Measurements from ENCODE around the gene LRRC23.
"Not testable (repeated sequence)": the region's sequence is repeated elsewhere in the genome, so short reads cannot be mapped to it uniquely, and the experiment has no call there.

LRRC23 gene

DNA sequence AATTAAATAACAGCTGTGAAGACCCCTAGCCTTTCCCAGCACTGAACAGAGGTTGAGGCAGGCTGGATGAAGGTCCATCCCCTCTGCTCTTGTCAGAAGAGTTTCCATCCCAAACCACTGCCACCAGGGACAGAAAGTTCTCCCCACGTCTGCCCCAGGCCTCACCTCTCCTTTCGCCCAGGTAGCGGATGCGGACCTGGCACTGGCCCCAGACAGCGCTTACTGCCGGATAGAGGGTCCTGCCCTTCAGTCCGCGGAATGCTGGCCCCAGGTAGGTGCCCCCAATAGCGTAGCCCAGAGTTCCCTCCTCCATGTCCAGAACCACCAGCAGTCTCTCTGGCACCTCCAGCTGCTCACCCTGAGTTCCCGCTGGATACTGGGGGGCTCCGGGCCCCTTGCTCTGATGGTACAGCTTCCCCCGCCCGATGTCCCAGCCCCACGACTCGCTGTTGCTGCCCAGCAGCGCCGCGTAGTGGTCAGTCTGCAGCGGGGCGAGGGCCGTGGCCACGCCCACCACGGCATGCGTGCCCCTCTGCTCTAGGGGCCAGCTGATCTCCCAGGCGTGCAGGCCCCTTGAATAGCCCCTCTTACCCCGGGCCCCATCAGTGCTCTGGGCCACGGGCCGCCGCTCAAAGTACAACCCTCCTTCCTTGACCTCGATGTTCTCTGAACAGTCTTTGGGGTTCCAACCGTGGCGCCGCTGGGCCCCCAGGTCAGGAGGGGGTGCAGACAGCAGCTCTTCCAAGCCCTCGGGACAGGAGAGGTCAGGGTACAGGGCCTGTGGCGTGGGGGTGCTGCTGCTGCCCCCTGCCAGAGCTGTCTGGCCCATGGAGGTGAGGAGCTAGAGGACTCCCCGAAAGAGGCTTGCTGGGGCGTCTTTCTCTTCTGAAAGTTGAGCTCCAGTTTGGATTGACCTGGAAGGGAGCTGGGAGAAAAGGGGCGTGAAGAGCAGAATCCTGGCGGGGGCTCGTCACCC lies 32.3 kb upstream of the LRRC23 start:
- DNase-seq (ENCODE audit: insufficient read length, low spot score), result no peak
- peak; percentile 70 for FAIRE-seq

DNA sequence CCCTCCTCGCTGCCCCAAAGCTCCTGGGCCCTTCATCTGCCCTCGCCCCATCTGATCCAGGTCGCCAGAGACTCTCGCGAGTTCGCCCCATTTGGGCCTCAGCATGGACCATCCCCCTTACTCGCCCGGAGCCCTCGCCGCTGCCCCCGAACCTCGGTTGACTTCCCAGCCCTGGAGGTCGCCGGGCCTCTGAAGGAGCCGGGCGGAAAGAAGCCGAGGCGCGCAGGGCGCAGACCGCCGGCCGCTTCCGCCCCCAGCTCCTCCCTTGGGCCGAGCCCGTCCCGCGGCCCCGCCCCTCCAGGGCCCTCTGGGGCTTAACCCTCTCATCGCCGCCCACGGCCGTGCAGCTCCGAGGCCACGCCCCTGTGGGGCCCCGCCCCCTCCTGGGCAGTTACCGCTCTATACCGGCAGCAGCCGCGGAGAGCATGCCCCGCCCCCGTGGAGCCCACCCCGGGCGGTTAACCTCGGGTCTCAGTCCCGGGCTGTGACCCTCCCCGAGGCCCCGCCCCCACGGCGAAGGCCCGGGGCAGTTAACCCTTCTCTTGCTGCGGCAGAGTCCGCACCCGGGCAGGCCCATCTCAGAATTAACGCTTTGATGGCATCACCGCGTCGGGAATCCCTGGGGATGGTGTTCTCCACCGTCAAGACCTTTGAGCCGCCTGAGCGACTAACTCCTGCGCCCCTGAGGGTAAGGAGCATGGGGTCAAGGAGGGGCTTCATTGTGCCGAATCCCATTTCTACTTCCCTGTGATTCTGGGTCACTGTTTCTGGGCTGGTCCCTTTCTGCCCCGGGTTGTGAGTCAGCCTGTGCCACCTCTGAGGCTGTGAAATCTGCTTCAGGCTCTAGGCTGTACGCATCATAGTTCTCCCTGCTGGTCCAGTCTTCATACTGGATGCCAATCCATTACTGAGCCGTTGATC lies 31.3 kb upstream of the LRRC23 start, which contains the start of gene SPSB2:
Gene SPSB2 (minus strand): TSS at position 210 of the 921 bp plus-strand sequence. CDS start 402 bp downstream, outside the sequence.
- FAIRE-seq (peak; percentile 78), DNase-seq (ENCODE audit: insufficient read length, low spot score) (peak; percentile 89)

DNA sequence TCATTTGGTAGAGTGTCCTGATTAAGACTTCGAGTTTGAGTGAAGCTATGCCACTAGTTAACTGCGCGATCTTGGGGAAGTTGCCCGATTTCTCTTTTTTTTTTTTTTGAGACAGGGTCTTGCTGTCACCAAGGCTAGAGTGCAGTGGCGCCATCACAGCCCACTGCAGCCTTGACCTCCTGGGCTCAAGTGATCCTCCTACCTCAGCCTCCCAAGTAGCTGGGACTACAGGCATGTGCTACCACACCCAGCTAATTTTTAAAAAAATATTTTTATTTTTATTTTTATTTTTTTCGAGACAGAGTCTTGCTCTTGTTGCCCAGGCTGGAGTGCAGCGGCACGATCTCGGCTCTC lies 30.6 kb upstream of the LRRC23 start:
- FAIRE-seq; DNase-seq (ENCODE audit: insufficient read length, low spot score): not testable (repeated sequence)

GRCh38 chr12:6879824-6880223 lies 24.8 kb upstream of the LRRC23 start:
- FAIRE-seq; DNase-seq (ENCODE audit: insufficient read length, low spot score): not testable (repeated sequence)

DNA sequence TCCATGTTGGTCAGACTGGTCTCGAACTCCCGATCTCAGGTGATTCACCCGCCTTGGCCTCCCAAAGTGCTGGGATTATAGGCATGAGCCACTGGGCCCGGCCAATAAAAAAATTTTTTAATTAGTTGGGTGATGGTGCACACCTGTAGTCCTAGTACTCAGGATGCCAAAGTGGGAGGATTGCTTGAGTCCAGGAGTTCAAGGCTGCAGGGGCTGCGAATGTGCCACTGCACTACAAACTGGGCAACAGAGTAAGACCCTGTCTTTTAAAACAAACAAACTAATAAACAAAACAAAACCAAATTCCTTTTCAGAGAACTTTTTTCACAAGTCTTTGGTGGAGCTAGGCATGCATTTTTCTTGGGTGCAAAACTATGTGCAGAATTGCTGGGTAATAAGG lies 21.4 kb upstream of the LRRC23 start:
- DNase-seq (ENCODE audit: insufficient read length, low spot score) (no peak), FAIRE-seq (no peak)

DNA sequence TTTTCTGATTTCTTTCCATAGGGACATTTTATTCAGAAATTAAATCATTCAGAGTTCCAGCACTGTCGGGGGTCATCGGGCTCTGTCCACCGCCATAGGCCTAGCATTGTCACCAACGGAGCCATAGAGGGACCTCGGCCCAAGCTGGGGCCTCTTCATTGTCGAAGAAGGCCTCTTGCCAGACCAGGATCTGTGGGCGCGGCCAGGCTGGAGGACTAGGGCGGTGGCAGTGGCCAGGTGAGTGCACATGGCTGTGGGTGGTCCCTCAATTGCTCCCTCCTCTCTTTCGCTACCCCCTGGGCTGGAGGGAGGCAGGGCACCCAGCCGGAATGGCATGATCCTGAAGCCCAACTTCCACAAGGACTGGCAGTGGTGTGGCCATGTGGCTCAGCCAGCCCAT lies 20.9 kb upstream of the LRRC23 start:
- FAIRE-seq (no peak), DNase-seq (ENCODE audit: insufficient read length, low spot score) (no peak)

GRCh38 chr12:6884539-6884938 lies 20.1 kb upstream of the LRRC23 start:
- no peak for DNase-seq (ENCODE audit: insufficient read length, low spot score)
- FAIRE-seq, result no peak

GRCh38 chr12:6886206-6886999 lies 18.2 kb upstream of the LRRC23 start:
- FAIRE-seq; DNase-seq (ENCODE audit: insufficient read length, low spot score): not testable (repeated sequence)

DNA sequence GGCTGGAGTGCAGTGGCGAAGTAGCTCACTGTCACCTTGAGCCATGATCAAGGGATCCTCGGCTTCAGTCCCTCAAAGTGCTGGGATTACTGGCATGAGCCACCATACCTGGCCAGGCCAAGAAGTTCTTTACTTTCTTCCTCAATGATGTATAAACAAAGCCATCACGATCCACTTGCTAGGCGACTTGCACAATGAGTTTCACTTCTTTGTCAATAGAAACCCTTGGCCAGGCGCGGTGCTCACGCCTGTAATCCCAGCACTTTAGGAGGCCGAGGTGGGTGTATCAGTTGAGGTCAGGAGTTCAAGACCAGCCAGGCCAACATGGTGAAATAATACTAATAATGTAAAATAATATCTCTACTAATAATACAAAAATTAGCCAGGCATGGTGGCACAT lies 17.2 kb upstream of the LRRC23 start:
- no peak for DNase-seq (ENCODE audit: insufficient read length, low spot score)
- no peak for FAIRE-seq

DNA sequence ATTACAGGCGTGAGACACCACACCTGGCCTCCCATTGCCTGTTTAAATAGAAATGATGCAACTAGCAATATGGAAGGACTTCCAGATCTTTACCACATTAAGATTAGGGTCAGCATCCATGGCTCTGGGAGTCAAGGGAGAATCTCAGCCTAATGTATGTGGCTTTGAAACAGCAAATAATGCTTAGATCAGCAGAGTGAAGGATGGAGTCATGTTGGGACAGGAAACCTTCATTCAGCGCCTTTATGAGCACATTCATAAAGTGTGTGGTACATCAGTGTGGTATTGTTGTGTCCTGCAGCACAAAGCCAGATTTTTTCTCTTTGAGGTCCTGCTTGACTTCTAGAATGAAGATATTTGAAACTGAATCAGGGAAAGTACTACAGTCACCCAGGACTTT lies 16.3 kb upstream of the LRRC23 start:
- FAIRE-seq, result no peak
- DNase-seq (ENCODE audit: insufficient read length, low spot score), result no peak

- not testable (repeated sequence) for FAIRE-seq; DNase-seq (ENCODE audit: insufficient read length, low spot score)
These were observed 15.8 kb upstream of the LRRC23 start for GRCh38 chr12:6888794-6889193.

DNA sequence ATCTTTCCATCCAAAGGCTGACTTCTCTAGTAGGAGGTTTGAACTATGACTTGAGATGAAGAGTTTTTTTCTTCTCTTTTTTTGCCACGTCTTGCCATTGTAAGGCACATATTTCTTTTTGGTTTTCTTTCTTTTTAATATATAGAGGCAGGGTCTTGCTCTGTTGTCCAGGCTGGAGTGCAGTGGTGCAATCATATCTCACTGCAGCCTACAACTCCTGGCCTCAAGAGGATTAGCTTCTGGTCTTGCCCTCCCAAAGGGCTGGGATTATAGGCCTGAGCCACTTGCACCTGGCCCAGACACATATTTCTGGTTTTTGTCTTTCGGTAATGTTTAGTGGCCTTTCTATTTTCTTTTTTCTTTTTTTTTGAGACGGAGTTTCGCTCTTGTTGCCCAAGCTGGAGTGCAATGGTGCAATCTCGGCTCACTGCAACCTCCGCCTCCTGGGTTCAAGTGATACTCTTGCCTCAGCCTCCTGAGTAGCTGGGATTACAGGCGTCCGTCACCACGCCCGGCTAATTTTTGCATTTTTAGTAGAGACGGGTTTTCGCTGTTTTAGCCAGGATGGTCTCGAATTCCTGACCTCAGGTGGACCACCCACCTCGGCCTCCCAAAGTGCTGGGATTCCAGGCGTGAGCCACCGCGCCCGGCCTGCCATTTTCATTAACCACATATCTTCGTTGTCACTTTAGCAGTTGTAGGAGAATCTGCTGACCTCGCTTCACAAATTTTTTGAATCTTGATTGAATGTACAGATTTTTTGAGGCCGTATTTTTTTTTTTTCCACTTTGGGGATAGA lies 14.6 kb upstream of the LRRC23 start:
- not testable (repeated sequence) for FAIRE-seq; DNase-seq (ENCODE audit: insufficient read length, low spot score)

DNA sequence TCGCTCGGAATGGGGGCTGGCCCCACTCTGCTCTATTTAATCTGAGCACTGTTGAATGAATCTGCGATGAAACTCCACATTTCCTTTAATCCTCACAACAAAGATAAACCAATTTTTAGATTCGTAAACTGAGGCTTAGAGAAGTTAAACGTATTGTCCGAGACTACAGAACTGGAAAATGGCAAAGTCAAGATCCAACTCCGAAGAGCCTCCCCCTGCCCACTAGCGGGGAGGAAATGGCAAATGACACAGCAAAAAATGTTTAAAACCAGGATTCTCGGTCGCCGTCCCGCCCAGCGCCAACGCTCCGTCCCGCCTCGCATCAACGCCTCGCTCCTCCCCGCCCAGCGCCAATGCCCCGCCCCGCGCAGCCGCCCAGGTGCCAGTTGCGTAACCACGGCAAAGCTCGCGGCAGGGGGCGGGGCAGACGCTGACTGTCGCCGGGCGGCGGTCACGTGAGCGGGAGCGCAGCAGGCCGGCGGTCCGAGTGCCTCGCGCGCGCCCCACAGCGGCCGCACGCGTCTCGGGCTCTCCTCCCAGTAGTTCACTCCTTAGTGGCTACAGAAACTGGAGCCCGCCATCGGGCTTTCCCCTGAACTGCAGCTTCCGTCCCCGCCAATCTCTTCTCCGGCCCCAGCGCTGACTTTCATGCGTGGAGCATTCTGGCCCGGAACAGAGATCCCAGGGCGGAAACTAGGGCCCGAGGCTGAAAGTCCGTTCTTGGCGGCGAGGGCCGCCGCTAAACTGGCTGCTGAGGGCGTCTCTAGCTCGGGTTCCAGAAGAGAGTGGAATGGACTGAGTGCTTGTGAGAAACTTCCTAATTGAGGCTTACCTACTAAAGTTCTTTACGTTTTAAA lies 13.6 kb upstream of the LRRC23 start:
- FAIRE-seq, result peak; percentile 94
- peak; percentile 93 for DNase-seq (ENCODE audit: insufficient read length, low spot score)

- FAIRE-seq (no peak), DNase-seq (ENCODE audit: insufficient read length, low spot score) (no peak)
These were observed 13.0 kb upstream of the LRRC23 start for GRCh38 chr12:6891646-6892001.

DNA sequence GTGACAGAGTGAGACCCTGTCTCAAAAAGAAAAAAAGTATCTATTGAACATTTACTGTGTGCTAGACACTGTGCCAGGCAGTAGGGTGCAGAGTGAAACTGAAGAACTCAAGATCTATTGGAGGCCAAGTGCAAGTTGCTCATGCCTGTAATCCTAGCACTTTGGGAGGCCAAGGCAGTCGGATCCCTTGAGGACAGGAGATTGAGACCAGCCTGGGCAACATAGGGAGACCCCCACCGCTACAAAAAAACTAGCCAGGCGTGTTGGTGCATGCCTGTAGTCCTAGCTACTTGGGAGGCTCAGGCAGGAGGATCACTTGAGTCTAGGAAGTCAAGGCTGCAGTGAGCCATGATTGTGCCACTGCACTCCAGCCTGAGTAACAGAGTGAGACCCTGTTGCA lies 11.9 kb upstream of the LRRC23 start:
- DNase-seq (ENCODE audit: insufficient read length, low spot score), result not testable (repeated sequence)

DNA sequence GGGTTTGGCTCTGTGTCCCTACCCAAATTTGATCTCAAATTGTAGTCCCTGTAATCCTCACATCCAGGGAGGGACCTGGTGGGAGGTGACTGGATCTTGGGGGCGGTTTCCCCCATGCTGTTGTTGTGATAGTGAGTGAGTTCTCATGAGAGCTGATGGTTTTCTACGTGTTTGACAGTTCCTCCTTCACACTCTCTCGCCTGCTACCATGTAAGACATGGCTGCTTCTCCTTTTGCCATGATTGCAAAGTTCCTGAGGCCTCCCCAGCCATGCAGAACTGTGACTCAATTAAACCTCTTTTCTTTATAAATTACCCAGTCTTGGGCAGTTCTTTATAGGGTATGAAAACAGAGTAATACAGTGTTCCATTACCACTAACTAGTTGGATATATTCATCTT lies 10.3 kb upstream of the LRRC23 start:
- DNase-seq (ENCODE audit: insufficient read length, low spot score) (no peak), FAIRE-seq (no peak)

More for the DNA sequence above, 11.9 kb upstream of the LRRC23 start:
- FAIRE-seq, result not testable (repeated sequence)

DNA sequence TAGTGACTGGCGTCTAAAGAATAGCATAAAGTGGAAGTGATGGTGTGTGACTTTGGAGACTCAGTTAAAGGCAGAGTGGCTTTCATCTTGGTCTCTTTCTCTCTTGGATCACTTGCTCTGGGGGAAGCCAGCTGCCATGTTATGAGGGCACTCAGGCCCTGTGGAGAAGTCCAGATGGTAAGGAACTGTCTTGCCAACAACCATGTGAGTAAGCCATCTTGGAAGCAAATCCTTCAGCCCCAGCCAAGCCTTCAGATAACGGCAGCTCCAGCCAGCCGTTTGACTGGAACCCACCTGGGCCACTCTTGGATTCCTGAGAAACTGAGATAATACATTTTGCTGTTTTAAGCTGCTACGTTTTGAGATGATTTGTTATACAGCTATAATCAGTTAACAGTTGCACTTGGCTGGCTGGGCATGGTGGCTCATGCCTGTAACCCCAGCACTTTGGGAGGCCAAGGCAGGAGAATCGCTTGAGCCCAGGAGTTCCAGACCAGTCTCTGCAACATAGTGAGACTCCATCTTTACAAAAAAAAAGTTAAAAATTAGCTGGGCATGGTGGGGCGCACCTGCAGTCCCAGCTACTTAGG lies 7.7 kb upstream of the LRRC23 start:
- DNase-seq (ENCODE audit: insufficient read length, low spot score) (no peak), FAIRE-seq (no peak)

DNA sequence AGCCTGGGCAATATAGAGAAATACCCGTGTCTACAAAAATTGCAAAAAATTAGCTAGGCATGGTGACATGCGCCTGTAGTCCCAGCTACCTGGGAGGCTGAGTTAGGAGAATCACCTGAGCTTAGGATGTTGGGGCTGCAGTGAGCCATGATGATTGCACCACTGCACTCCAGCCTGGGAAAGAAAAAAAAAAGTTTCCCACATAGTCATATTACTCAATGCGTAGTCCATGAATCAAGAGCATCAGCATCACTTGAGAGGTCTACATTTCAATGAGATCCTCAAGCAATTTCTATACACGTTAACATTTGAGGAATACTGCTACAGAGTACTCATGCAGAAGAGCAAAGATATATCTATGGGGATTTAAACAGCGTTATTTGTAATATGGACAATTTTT lies 5.2 kb upstream of the LRRC23 start:
- no peak for FAIRE-seq

More for the DNA sequence above, 5.2 kb upstream of the LRRC23 start:
- DNase-seq (ENCODE audit: insufficient read length, low spot score), result no peak
